SU-DHL-6 (cell line): ENCODE data around the gene PPP1CB.

Source experiments
- H2AFZ ChIP-seq: fragments of 200-600 bp; sonication (generic); 2 replicates; pipeline ENCODE4 v1.6.1; 2014; ENCODE audit warnings: low read depth, mild to moderate bottlenecking, moderate library complexity, mixed read lengths, antibody characterized with exemption, low read length; ENCODE audit not compliant: severe bottlenecking
- H3F3A ChIP-seq: fragments of 200-600 bp; shearing (Covaris generic); 2 replicates; pipeline ENCODE4 v1.6.0; 2016; ENCODE audit warnings: antibody characterized with exemption, mild to moderate bottlenecking; ENCODE audit not compliant: insufficient read depth
- H3K27ac ChIP-seq: fragments of 200-600 bp; sonication (generic); 2 replicates; pipeline ENCODE4 v1.5.1; 2016; ENCODE audit warnings: low read depth, mild to moderate bottlenecking, low read length, moderate library complexity, mixed read lengths
- H3K27me3 ChIP-seq: fragments of 200-600 bp; sonication (generic), shearing (Covaris generic); 2 replicates; pipeline ENCODE4 v1.6.0; 2014; ENCODE audit warnings: mild to moderate bottlenecking, low read length
- H3K36me3 ChIP-seq: fragments of 200-600 bp; sonication (generic); 2 replicates; pipeline ENCODE4 v1.6.1; 2014; ENCODE audit warnings: mild to moderate bottlenecking, low read length, mixed read lengths
- H3K4me2 ChIP-seq: fragments of 300-600, 200-600 bp; shearing (Covaris generic), sonication (generic); 2 replicates; pipeline ENCODE4 v1.6.0; 2014; ENCODE audit warnings: low read length, low read depth, mild to moderate bottlenecking; ENCODE audit not compliant: poor library complexity, severe bottlenecking
- H3K4me3 ChIP-seq: fragments of 200-600 bp; sonication (generic); 2 replicates; pipeline ENCODE4 v1.5.1; 2014; ENCODE audit warnings: antibody characterized with exemption, low read length, mild to moderate bottlenecking, mixed read lengths; ENCODE audit not compliant: insufficient read depth, poor library complexity, severe bottlenecking
- H3K79me2 ChIP-seq: fragments of 200-600 bp; sonication (generic); 2 replicates; pipeline ENCODE4 v1.6.1; 2014; ENCODE audit warnings: mild to moderate bottlenecking, low read length, moderate library complexity; ENCODE audit not compliant: insufficient read depth
- H3K9ac ChIP-seq: fragments of 200-600 bp; sonication (generic); 2 replicates; pipeline ENCODE4 v1.7.0; 2014; ENCODE audit warnings: mild to moderate bottlenecking, low read length
- H3K9me2 ChIP-seq: fragments of 200-600 bp; sonication (generic); replicated peaks from 2 replicates; pipeline ENCODE4 v1.6.1; 2014; ENCODE audit warnings: low read length; ENCODE audit not compliant: insufficient read depth
- H3K9me3 ChIP-seq: fragments of 200-600 bp; sonication (generic); 2 replicates; pipeline ENCODE4 v1.6.1; 2014; ENCODE audit warnings: low read length, mixed read lengths; ENCODE audit not compliant: insufficient read depth
- H4K20me1 ChIP-seq: fragments of 200-600 bp; sonication (generic); 2 replicates; pipeline ENCODE4 v1.6.1; 2014; ENCODE audit warnings: low read depth, mild to moderate bottlenecking, antibody characterized with exemption, low read length, moderate library complexity, mixed read lengths
- CTCF ChIP-seq: fragments of 200-600 bp; sonication (generic); IDR thresholded peaks from one replicate; pipeline ENCODE4 v1.5.1; 2017; ENCODE audit warnings: antibody characterized with exemption, mild to moderate bottlenecking, low read length, moderate library complexity; ENCODE audit not compliant: insufficient read depth, poor library complexity, severe bottlenecking
- EZH2phosphoT487 ChIP-seq: fragments of 200-600 bp; sonication (generic), shearing (Covaris generic); conservative IDR thresholded peaks from 2 replicates; pipeline ENCODE4 v1.6.1; 2018; ENCODE audit warnings: mild to moderate bottlenecking, antibody characterized with exemption, low read length, moderate library complexity, mixed read lengths

The PPP1CB gene

GRCh38 chr2:28768422-28768821 lies 16.8 kb downstream of the PPP1CB start:
- H3K4me3 ChIP-seq: no peak overlapping the region
- 0 out of 2 replicates have a peak, but pooled peaks cover 8% of the 10 kb centered on the region for H3F3A ChIP-seq
- no peak overlapping the region for H2AFZ ChIP-seq
- no peak overlapping the region for H3K27ac ChIP-seq
- no peak for TF ChIP-seq CTCF
- no peak for TF ChIP-seq EZH2phosphoT487
- no peaks in the 10 kb centered on the region for H3K9me2 ChIP-seq
- no peaks in the 10 kb centered on the region for H3K9me3 ChIP-seq
- H4K20me1 ChIP-seq: peaks cover 48% of the 10 kb centered on the region
- H3K79me2 ChIP-seq: peaks cover 99% of the 10 kb centered on the region
- H3K36me3 ChIP-seq: no peaks in the 10 kb centered on the region
- no peak overlapping the region for H3K9ac ChIP-seq
- H3K27me3 ChIP-seq: no peaks in the 10 kb centered on the region
- H3K4me2 ChIP-seq: no peak overlapping the region

- Histone ChIP-seq H2AFZ (no peak overlapping the region), H3K36me3 (no peaks in the 10 kb centered on the region)
Observed at GRCh38 chr2:28768952-28769351, 17.3 kb downstream of the PPP1CB start.

GRCh38 chr2:28772351-28772750 lies 20.7 kb downstream of the PPP1CB start:
- Histone ChIP-seq H3F3A (0 out of 2 replicates have a peak, but pooled peaks cover 14% of the 10 kb centered on the region), H2AFZ (no peak overlapping the region), H4K20me1 (peaks cover 51% of the 10 kb centered on the region), H3K9ac (no peak overlapping the region), H3K27me3 (no peaks in the 10 kb centered on the region), H3K79me2 (peaks cover 95% of the 10 kb centered on the region), H3K36me3 (peaks cover 6% of the 10 kb centered on the region; the same call in 1 of the 2 replicates), H3K9me3 (no peaks in the 10 kb centered on the region), H3K27ac (no peak overlapping the region), H3K9me2 (no peaks in the 10 kb centered on the region), H3K4me3 (no peak overlapping the region), H3K4me2 (no peak overlapping the region)
- TF ChIP-seq CTCF (no peak), EZH2phosphoT487 (no peak)

More at GRCh38 chr2:28768952-28769351, 17.3 kb downstream of the PPP1CB start:
- peaks cover 53% of the 10 kb centered on the region for H4K20me1 ChIP-seq
- H3F3A ChIP-seq: 0 out of 2 replicates have a peak, but pooled peaks cover 8% of the 10 kb centered on the region
- H3K9ac ChIP-seq: no peak overlapping the region
- H3K4me2 ChIP-seq: no peak overlapping the region
- no peaks in the 10 kb centered on the region for H3K9me2 ChIP-seq
- no peaks in the 10 kb centered on the region for H3K27me3 ChIP-seq
- no peaks in the 10 kb centered on the region for H3K9me3 ChIP-seq
- H3K4me3 ChIP-seq: no peak overlapping the region
- peaks cover 99% of the 10 kb centered on the region for H3K79me2 ChIP-seq
- no peak overlapping the region for H3K27ac ChIP-seq
- no peak for TF ChIP-seq CTCF
- TF ChIP-seq EZH2phosphoT487: no peak

GRCh38 chr2:28776471-28776870 lies 24.8 kb downstream of the PPP1CB start:
- TF ChIP-seq EZH2phosphoT487: no peak
- no peak for TF ChIP-seq CTCF
- H3F3A ChIP-seq: peaks cover 16% of the 10 kb centered on the region; the same call in 1 of the 2 replicates
- no peak overlapping the region for H2AFZ ChIP-seq
- no peak overlapping the region for H3K27ac ChIP-seq
- no peak overlapping the region for H3K9ac ChIP-seq
- H3K4me3 ChIP-seq: no peak overlapping the region
- peaks cover 67% of the 10 kb centered on the region for H3K79me2 ChIP-seq
- no peaks in the 10 kb centered on the region for H3K27me3 ChIP-seq
- no peaks in the 10 kb centered on the region for H3K9me2 ChIP-seq
- H3K36me3 ChIP-seq: peaks cover 35% of the 10 kb centered on the region
- peaks cover 26% of the 10 kb centered on the region for H4K20me1 ChIP-seq
- H3K4me2 ChIP-seq: no peak overlapping the region
- H3K9me3 ChIP-seq: no peaks in the 10 kb centered on the region
